ENCODE results near the gene ATP13A3. TPM values are rescaled to one million over a fixed set of nuclear protein-coding genes. Genes with fewer than 3 reads are reported as not detected.

ATP13A3 gene
- total and polyA plus RNA-seq, 4 donors: 33.6 to 257 (median 56.4) TPM

DNA sequence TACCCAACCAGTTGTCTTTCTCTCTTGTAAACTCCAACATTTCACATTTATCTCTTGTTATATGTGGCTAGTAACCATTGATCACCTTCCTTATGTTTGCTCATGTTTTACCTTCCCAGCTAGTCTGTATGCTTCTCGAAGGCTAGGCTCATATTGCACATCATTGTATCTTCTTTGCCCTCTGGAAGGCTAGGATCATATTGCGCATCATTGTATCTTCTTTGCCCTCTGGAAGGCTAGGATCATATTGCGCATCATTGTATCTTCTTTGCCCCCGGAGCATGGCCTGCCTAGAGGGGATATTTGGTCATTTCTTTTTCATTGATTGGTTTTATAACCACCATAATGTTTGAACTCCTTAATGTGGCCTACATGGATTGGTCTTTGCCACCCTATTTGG lies 39.4 kb upstream of the ATP13A3 start:
- no peak for DNase-seq (ENCODE audit: low spot score)
- no peak for TF ChIP-seq NR2F2 (IDR thresholded peaks at IDR 0.05)
- TF ChIP-seq ATF3 (IDR thresholded peaks at IDR 0.05): no peak
- TF ChIP-seq TAF1 (conservative IDR thresholded peaks at IDR 0.05): no peak
- no peak for TF ChIP-seq SP1 (IDR thresholded peaks at IDR 0.05)
- TF ChIP-seq YY1 (IDR thresholded peaks at IDR 0.05): no peak
- no peak for TF ChIP-seq HNF4G (IDR thresholded peaks at IDR 0.05)
- Histone ChIP-seq H3K9me3 (ENCODE audit: control insufficient read depth in 4 of 4, low read length in 3 of 4) (no peaks in the 10 kb centered on the region), H3K4me1 (ENCODE audit: control insufficient read depth in 4 of 4, insufficient read depth in 4 of 4, low read length in 3 of 4) (peaks cover 3 to 14% (median 10%) of the 10 kb centered on the region in 4 donors), H3K27ac (ENCODE audit: low read depth in 1 of 2, low read length in 2 of 2) (no peak overlapping the region), H3K9ac (ENCODE audit: low read depth in 1 of 2, low read length in 2 of 2) (no peak overlapping the region), H3K27me3 (ENCODE audit: control insufficient read depth in 4 of 4, insufficient read depth in 4 of 4, low read length in 3 of 4) (no peaks in the 10 kb centered on the region), H3K36me3 (ENCODE audit: control insufficient read depth in 4 of 4, insufficient read depth in 3 of 4, low read depth in 1 of 4, low read length in 3 of 4) (no peaks in the 10 kb centered on the region), H3K4me3 (ENCODE audit: low read depth in 1 of 3, low read length in 3 of 3) (no peak overlapping the region)
- 78% methylated on average over 4 of the region's 4 CpGs for WGBS

DNA sequence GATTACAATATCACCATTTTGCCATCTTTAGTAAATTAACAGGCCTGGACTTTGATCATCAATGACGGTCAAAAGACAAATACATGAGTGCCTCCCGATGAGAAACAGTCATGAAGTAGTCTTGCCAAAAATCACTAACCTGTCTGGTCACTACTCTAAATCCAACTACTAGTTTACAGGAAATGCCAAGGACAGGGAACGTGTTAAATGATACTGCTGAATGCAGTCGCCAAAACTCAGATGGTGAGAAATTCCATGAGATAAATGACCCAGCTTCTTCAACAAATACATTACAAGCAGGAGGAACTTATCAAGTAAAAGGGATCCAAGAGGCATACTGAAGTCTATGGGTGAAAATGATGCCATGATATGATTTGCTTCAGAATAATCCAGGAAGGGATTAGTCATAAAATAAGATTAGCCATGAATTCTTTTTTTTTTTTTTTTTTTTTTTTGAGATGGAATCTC lies 35.8 kb upstream of the ATP13A3 start:
- no peaks in the 10 kb centered on the region for H3K27me3 ChIP-seq (ENCODE audit: control insufficient read depth in 4 of 4, insufficient read depth in 4 of 4, low read length in 3 of 4)
- peak in 1 of 2 donors; percentile 42 for TF ChIP-seq JUND (IDR thresholded peaks at IDR 0.05)
- TF ChIP-seq ATF3 (IDR thresholded peaks at IDR 0.05): no peak
- TF ChIP-seq EGR1 (IDR thresholded peaks at IDR 0.05; ENCODE audit: low read depth in 2 of 2): no peak
- peak in 1 of 2 donors; percentile 28 for TF ChIP-seq GABPA (IDR thresholded peaks at IDR 0.05 in 1 of 2, conservative IDR thresholded peaks at IDR 0.05 in 1 of 2)
- no peak for TF ChIP-seq TAF1 (conservative IDR thresholded peaks at IDR 0.05)
- peak in 1 of 2 donors; percentile 63 for TF ChIP-seq RXRA (IDR thresholded peaks at IDR 0.05)
- no peak for TF ChIP-seq FOXA1 (IDR thresholded peaks at IDR 0.05)
- TF ChIP-seq REST (IDR thresholded peaks at IDR 0.05): peak; percentile 44
- TF ChIP-seq YY1 (IDR thresholded peaks at IDR 0.05): peak; percentile 87
- TF ChIP-seq, protein P1, sequence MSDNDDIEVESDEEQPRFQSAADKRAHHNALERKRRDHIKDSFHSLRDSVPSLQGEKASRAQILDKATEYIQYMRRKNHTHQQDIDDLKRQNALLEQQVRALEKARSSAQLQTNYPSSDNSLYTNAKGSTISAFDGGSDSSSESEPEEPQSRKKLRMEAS (IDR thresholded peaks at IDR 0.05): peak; percentile 25
- TF ChIP-seq FOXA2 (IDR thresholded peaks at IDR 0.05): no peak
- TF ChIP-seq, protein P2, sequence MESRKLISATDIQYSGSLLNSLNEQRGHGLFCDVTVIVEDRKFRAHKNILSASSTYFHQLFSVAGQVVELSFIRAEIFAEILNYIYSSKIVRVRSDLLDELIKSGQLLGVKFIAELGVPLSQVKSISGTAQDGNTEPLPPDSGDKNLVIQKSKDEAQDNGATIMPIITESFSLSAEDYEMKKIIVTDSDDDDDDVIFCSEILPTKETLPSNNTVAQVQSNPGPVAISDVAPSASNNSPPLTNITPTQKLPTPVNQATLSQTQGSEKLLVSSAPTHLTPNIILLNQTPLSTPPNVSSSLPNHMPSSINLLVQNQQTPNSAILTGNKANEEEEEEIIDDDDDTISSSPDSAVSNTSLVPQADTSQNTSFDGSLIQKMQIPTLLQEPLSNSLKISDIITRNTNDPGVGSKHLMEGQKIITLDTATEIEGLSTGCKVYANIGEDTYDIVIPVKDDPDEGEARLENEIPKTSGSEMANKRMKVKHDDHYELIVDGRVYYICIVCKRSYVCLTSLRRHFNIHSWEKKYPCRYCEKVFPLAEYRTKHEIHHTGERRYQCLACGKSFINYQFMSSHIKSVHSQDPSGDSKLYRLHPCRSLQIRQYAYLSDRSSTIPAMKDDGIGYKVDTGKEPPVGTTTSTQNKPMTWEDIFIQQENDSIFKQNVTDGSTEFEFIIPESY (IDR thresholded peaks at IDR 0.05): peak; percentile 29
- TF ChIP-seq HNF4G (IDR thresholded peaks at IDR 0.05): peak; percentile 71
- no peak for TF ChIP-seq NR2F2 (IDR thresholded peaks at IDR 0.05)
- peak; percentile 85 to 87 for TF ChIP-seq HNF4A (conservative IDR thresholded peaks at IDR 0.05)
- TF ChIP-seq RAD21 (IDR thresholded peaks at IDR 0.05): peak; percentile 10 to 32
- TF ChIP-seq SP1 (IDR thresholded peaks at IDR 0.05): peak; percentile 75
- TF ChIP-seq CTCF (IDR thresholded peaks at IDR 0.05; ENCODE audit: low read depth, low read length, missing input control): no peak
- no peak overlapping the region for H3K9ac ChIP-seq (ENCODE audit: low read depth in 1 of 2, low read length in 2 of 2)
- DNase-seq (ENCODE audit: low spot score): no peak
- no peak overlapping the region for H3K4me3 ChIP-seq (ENCODE audit: low read depth in 1 of 3, low read length in 3 of 3)
- 27% methylated on average over 4 of the region's 4 CpGs for WGBS
- H3K4me1 ChIP-seq (ENCODE audit: control insufficient read depth in 4 of 4, insufficient read depth in 4 of 4, low read length in 3 of 4): peaks cover 3 to 14% (median 10%) of the 10 kb centered on the region in 4 donors
- H3K9me3 ChIP-seq (ENCODE audit: control insufficient read depth in 4 of 4, low read length in 3 of 4): no peaks in the 10 kb centered on the region
- H3K27ac ChIP-seq (ENCODE audit: low read depth in 1 of 2, low read length in 2 of 2): peak overlapping the region; percentile 49 to 56
- H3K36me3 ChIP-seq (ENCODE audit: control insufficient read depth in 4 of 4, insufficient read depth in 3 of 4, low read depth in 1 of 4, low read length in 3 of 4): no peaks in the 10 kb centered on the region
